ENCODE data around the gene CTXN3. TPM values are rescaled to one million over a fixed set of nuclear protein-coding genes. Genes with fewer than 3 reads are reported as not detected.

CTXN3 gene
- total and polyA plus RNA-seq, 4 experiments from 2014 or later = not detected

Other genes starting within 250 kb of the CTXN3 start
- gene PRRC1, start 131.4 kb upstream of the CTXN3 start, total RNA-seq = 10 to 100 TPM; 57.0 to 59.9 TPM
- gene PRRC1, start 131.4 kb upstream of the CTXN3 start, polyA plus RNA-seq = 10 to 100 TPM; 38.7 to 43.1 TPM
- gene CCDC192, start 54.3 kb downstream of the CTXN3 start, total RNA-seq = not detected
- gene CCDC192, start 54.3 kb downstream of the CTXN3 start, polyA plus RNA-seq = not detected